IMR-90 (cell line): ENCODE results near the gene ANGPT4. TPM values are rescaled to one million over a fixed set of nuclear protein-coding genes. Genes with fewer than 3 reads are reported as not detected.

Experiments
- ATAC-seq: fragments of 200-7000 bp; cut with Tn5 transposase; 2 replicates; pipeline ENCODE4 v1.9.1; 2020; ENCODE audit warnings: low read depth, mild to moderate bottlenecking, moderate library complexity
- BruUV-seq: library from RNA; stranded (reverse); fragments of 400-500 nt; replicated peaks from 2 replicates; lab custom pipeline; 2021; lab: Mats Ljungman, UMichigan
- CTCF ChIA-PET: fragments of 300-600 bp; formaldehyde crosslinking; extraction: SDS; loops from one replicate; lab custom pipeline; 2021; ENCODE audit warnings: antibody characterized with exemption; lab: Yijun Ruan, JAX
- POLR2A ChIA-PET: fragments of 300-600 bp; sonication (Branson Sonifier 250); formaldehyde crosslinking; loops from one replicate; lab custom pipeline; 2022; ENCODE audit warnings: antibody characterized with exemption; ENCODE audit not compliant: unreplicated experiment; lab: Charles Lee
- DNase-seq: peaks from one replicate; pipeline ENCODE4 v3.0.0; 2013
- H2AFZ ChIP-seq: replicated peaks from 2 replicates; pipeline ENCODE3; 2013; ENCODE audit warnings: low read length, mild to moderate bottlenecking; ENCODE audit not compliant: poor library complexity
- H2AK5ac ChIP-seq: 2 replicates; pipeline ENCODE4 v1.6.1; 2013; ENCODE audit warnings: low read depth, low read length, inconsistent platforms
- H2AK9ac ChIP-seq: replicated peaks from 2 replicates; pipeline ENCODE3; 2013; ENCODE audit warnings: mild to moderate bottlenecking, low read depth, low read length, moderate library complexity; ENCODE audit not compliant: poor library complexity
- H2BK120ac ChIP-seq: 2 replicates; pipeline ENCODE4 v1.6.1; 2013; ENCODE audit warnings: low read depth, low read length, inconsistent platforms
- H2BK15ac ChIP-seq: 3 replicates; pipeline ENCODE4 v1.6.1; 2013; ENCODE audit warnings: low read depth, low read length, inconsistent platforms
- H2BK20ac ChIP-seq: 2 replicates; pipeline ENCODE4 v1.6.1; 2013; ENCODE audit warnings: low read depth, mild to moderate bottlenecking, inconsistent platforms, low read length, moderate library complexity
- H2BK5ac ChIP-seq: 2 replicates; pipeline ENCODE4 v1.6.1; 2013; ENCODE audit warnings: mild to moderate bottlenecking, low read depth, low read length, inconsistent platforms; ENCODE audit not compliant: poor library complexity, severe bottlenecking
- H3K14ac ChIP-seq: replicated peaks from 2 replicates; pipeline ENCODE4 v1.6.1; 2013; ENCODE audit warnings: low read depth, low read length, inconsistent platforms
- H3K18ac ChIP-seq: 2 replicates; pipeline ENCODE4 v1.6.1; 2013; ENCODE audit warnings: low read depth, low read length, control low read depth
- H3K23ac ChIP-seq: 2 replicates; pipeline ENCODE4 v1.6.1; 2013; ENCODE audit warnings: low read depth, low read length, inconsistent platforms
- H3K27ac ChIP-seq: 2 replicates; pipeline ENCODE4 v1.5.1; 2013; ENCODE audit warnings: mild to moderate bottlenecking, control low read depth, low read length; ENCODE audit not compliant: insufficient read depth
- H3K27me3 ChIP-seq: 2 replicates; pipeline ENCODE4 v1.6.1; 2013; ENCODE audit warnings: low read length; ENCODE audit not compliant: control insufficient read depth, insufficient read depth
- H3K36me3 ChIP-seq: 2 replicates; pipeline ENCODE4 v1.6.1; 2013; ENCODE audit warnings: low read length, mixed read lengths; ENCODE audit not compliant: control insufficient read depth, insufficient read depth
- H3K4ac ChIP-seq: 2 replicates; pipeline ENCODE4 v1.6.1; 2013; ENCODE audit warnings: low read depth, low read length, inconsistent platforms
- H3K4me1 ChIP-seq: 2 replicates; pipeline ENCODE4 v1.6.1; 2013; ENCODE audit warnings: low read length, mixed read lengths; ENCODE audit not compliant: control insufficient read depth, insufficient read depth
- H3K4me2 ChIP-seq: 2 replicates; pipeline ENCODE4 v1.6.1; 2013; ENCODE audit warnings: low read depth, mild to moderate bottlenecking, control low read depth, low read length, moderate library complexity
- H3K4me3 ChIP-seq: 2 replicates; pipeline ENCODE4 v1.5.1; 2013; ENCODE audit warnings: low read depth, mild to moderate bottlenecking, control low read depth, low read length, moderate library complexity; ENCODE audit not compliant: insufficient read depth
- H3K56ac ChIP-seq: 2 replicates; pipeline ENCODE4 v1.6.1; 2013; ENCODE audit warnings: low read length, inconsistent platforms; ENCODE audit not compliant: insufficient read depth; ENCODE audit errors: extremely low read depth
- H3K79me1 ChIP-seq, 2 experiments: 2 replicates each; pipeline ENCODE4 v1.6.1; 2013; ENCODE audit warnings: low read length in 2 of 2, inconsistent platforms in 1 of 2, low read depth in 1 of 2
- H3K9ac ChIP-seq: 2 replicates; pipeline ENCODE4 v1.6.1; 2013; ENCODE audit warnings: low read depth, low read length, control low read depth
- H3K9me1 ChIP-seq: 2 replicates; pipeline ENCODE4 v1.6.1; 2013; ENCODE audit warnings: low read length, inconsistent platforms; ENCODE audit not compliant: insufficient read depth
- H3K9me3 ChIP-seq: 2 replicates; pipeline ENCODE4 v1.6.1; 2013; ENCODE audit warnings: low read length; ENCODE audit not compliant: control insufficient read depth, insufficient read depth
- H4K20me1 ChIP-seq: 2 replicates; pipeline ENCODE4 v1.6.1; 2013; ENCODE audit warnings: low read length, inconsistent platforms; ENCODE audit not compliant: insufficient read depth
- H4K5ac ChIP-seq: 2 replicates; pipeline ENCODE4 v1.6.1; 2013; ENCODE audit warnings: mild to moderate bottlenecking, low read depth, low read length, control low read depth
- H4K8ac ChIP-seq, 2 experiments: 2 replicates each; pipeline ENCODE4 v1.6.1; 2013; ENCODE audit warnings: low read depth in 2 of 2, low read length in 2 of 2, control low read depth in 1 of 2, inconsistent platforms in 1 of 2
- H4K91ac ChIP-seq: 2 replicates; pipeline ENCODE4 v1.6.1; 2013; ENCODE audit warnings: low read depth, low read length, inconsistent platforms; ENCODE audit not compliant: insufficient read depth
- FOS ChIP-seq: fragments of 150-350 bp; IDR thresholded peaks from 2 replicates; pipeline ENCODE4 v1.6.1; 2016; ENCODE audit warnings: low read depth, low read length
- MAFK ChIP-seq: IDR thresholded peaks from 2 replicates; pipeline ENCODE4 v1.6.1; 2012; ENCODE audit warnings: low read depth, low read length, improper control_type of control experiment
- SMC3 ChIP-seq: fragments of 150-350 bp; IDR thresholded peaks from 2 replicates; pipeline ENCODE4 v1.6.1; 2016; ENCODE audit warnings: low read depth, mild to moderate bottlenecking, antibody characterized with exemption, low read length, moderate library complexity
- WGBS, 2 experiments: methylation state at CpG; one replicate each; pipeline versions ENCODE4 v1.1.5 to v1.1.7; 2013; ENCODE audit warnings: missing lambda C conversion rate in 2 of 2; ENCODE audit not compliant: insufficient read length in 1 of 2; ENCODE audit errors: extremely low coverage in 2 of 2; 5-methylcytosine and 5-hydroxymethylcytosine counted together
- dilution Hi-C: fragments of 300-500 bp; cut with HindIII; formaldehyde crosslinking; loops from one replicate; pipeline ENCODE4 v1.14.3; 2018; ENCODE audit warnings: low sequenced_read_pairs; ENCODE audit not compliant: unreplicated experiment
- in situ Hi-C: fragments of 300-500 bp; cut with MboI; formaldehyde crosslinking; loops from 3 replicates; pipeline ENCODE4 v1.14.3; 2019; ENCODE audit warnings: low sequenced_read_pairs, inconsistent platforms, mixed read lengths
- intact Hi-C: fragments of 100-400 bp; cut with micrococcal nuclease; formaldehyde crosslinking; loops from 2 replicates; pipeline ENCODE4 v1.10.0; 2022
- polyA plus RNA-seq, 3 experiments: library from polyadenylated mRNA; depleted of rRNA; stranded (reverse); fragments of >200 nt; gene quantifications; 2 replicates each; pipeline ENCODE4 v1.2.3, GENCODE V29; 2012; ENCODE audit warnings: low replicate concordance in 1 of 3
- total RNA-seq: library from RNA; depleted of rRNA; stranded (reverse); fragments of >200 nt; gene quantifications from 2 replicates; pipeline ENCODE4 v1.2.3, GENCODE V29; 2012
- TF ChIP-seq, protein P1 (sequence below): fragments of 150-350 bp; IDR thresholded peaks from 2 replicates; pipeline ENCODE4 v1.6.1; 2017; ENCODE audit warnings: mild to moderate bottlenecking, antibody characterized with exemption, low read length, low read depth

The ANGPT4 gene
- total and polyA plus RNA-seq, 2 of the 4 experiments (the other 2 are of a cell fraction) = not detected

DNA sequence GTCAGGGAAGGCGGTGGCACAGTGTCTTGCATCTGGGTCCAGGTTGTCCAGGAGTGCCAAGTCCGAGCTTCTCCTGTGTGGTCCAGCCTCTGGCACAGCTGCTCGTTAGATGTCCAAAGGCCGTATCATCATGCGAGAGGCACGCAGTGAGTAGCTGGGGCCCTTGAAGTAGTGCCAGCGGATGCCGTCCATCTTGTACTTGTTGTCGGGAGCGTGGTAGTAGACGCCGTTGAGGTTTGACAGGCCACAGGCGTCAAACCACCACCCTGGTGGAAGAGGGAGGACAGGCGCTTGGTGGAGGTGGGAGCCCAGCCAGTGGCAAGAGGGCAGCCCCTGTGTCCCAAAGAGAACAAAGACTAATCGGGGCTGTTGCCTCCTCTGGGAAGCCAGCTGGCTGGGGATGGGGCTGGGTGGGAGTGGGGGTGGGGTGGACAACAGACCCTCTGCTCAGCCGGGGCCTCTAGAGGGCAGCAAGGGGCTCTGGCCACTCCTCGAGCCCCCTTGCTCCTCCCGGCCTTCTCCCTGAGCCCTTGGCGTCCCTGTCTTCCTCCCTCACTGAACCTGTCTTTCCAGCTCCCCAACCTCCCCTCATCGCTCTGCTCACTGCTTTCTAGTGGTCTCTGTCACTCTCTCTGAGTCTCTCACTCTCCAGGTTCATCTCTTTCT is 43.1 kb downstream of the ANGPT4 start:
- no peak overlapping the region for H3K18ac ChIP-seq
- no peak overlapping the region for H3K4me3 ChIP-seq
- no peak overlapping the region for H3K4ac ChIP-seq
- H3K27ac ChIP-seq = no peak overlapping the region
- intact Hi-C loops (no loop called here), dilution Hi-C loops (no loop called here), in situ Hi-C loops (no loop called here)
- ChIA-PET POLR2A (no interaction called here), CTCF (interaction anchor here (0.5 kb wide), 1 partner anchor 1480 kb away, joined by 6 read pairs; no protein-coding TSS in a partner anchor)
- H4K20me1 ChIP-seq = no peaks in the 10 kb centered on the region
- H2AK9ac ChIP-seq = no peak overlapping the region
- no peak overlapping the region for H3K9ac ChIP-seq
- DNase-seq (no peak), ATAC-seq (no peak)
- no peak overlapping the region for H3K4me2 ChIP-seq
- no peak for TF ChIP-seq MAFK
- TF ChIP-seq SMC3 = no peak
- TF ChIP-seq FOS = no peak
- TF ChIP-seq, protein P1, sequence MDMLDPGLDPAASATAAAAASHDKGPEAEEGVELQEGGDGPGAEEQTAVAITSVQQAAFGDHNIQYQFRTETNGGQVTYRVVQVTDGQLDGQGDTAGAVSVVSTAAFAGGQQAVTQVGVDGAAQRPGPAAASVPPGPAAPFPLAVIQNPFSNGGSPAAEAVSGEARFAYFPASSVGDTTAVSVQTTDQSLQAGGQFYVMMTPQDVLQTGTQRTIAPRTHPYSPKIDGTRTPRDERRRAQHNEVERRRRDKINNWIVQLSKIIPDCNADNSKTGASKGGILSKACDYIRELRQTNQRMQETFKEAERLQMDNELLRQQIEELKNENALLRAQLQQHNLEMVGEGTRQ = no peak
- no peak overlapping the region for H3K14ac ChIP-seq
- H2BK120ac ChIP-seq = no peak overlapping the region
- H2BK15ac ChIP-seq = no peak overlapping the region
- BruUV-seq = no TSS peak
- no peak overlapping the region for H2AFZ ChIP-seq
- H4K91ac ChIP-seq = no peak overlapping the region
- no peak overlapping the region for H2BK5ac ChIP-seq
- peaks cover 10% of the 10 kb centered on the region for H3K27me3 ChIP-seq
- no peaks in the 10 kb centered on the region for H3K4me1 ChIP-seq
- H3K9me1 ChIP-seq = 0 out of 2 replicates have a peak, but pooled peaks cover 2% of the 10 kb centered on the region
- H4K8ac ChIP-seq = no peak overlapping the region
- H3K36me3 ChIP-seq = no peaks in the 10 kb centered on the region
- no peak overlapping the region for H4K5ac ChIP-seq
- WGBS, 2 experiments = 25% methylated on average over 5 of the region's 20 CpGs; no CpG with 5 or more reads in 1 of the 2 experiments
- no peaks in the 10 kb centered on the region for H3K79me1 ChIP-seq
- H3K23ac ChIP-seq = no peak overlapping the region
- H2AK5ac ChIP-seq = no peak overlapping the region
- no peak overlapping the region for H3K56ac ChIP-seq
- no peak overlapping the region for H2BK20ac ChIP-seq
- no peaks in the 10 kb centered on the region for H3K9me3 ChIP-seq
